ENCODE data around the gene NEK3.
"Not testable (repeated sequence)": the region's sequence is repeated elsewhere in the genome, so short reads cannot be mapped to it uniquely, and the experiment has no call there.

Gene NEK3

DNA sequence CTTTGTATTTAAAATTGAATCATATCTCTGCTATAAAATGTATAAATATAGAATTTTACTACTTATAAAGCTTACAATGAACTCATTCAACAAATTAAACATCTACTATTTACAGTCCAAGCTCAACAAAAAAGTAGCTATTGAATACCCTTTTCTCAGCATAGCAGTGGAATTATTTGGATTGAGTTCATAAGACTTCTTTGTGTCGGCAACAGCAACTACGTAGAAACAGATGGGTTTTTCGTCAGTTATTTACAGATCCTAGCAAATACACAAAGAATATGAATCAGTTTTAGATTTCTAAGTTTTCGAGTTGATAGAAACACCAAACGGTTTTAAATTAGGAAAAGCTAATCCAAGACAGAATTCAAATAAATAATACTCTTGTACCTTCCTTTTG lies 10.4 kb upstream of the NEK3 start:
- DNase-seq (ENCODE audit: low read depth): no peak

DNA sequence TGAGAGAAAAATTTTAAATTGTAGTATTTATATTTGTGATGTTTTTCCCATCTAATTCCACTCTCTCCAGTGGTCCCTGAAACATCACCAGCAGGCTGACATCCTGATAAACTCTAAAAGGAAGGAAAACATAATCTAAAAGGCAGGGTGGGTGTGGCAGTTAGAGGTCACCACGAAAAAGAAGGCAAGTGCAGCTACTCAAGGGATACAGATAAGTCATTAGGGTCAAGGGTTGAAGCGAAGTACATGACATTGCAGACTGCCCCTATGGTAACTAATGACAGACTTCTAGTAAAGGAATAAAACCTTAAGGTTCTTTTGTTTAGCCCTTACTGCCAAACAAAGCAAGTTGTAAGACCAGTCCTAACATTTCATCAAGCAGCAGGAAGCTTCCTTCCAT lies 6.0 kb upstream of the NEK3 start:
- DNase-seq (ENCODE audit: low read depth): no peak

DNA sequence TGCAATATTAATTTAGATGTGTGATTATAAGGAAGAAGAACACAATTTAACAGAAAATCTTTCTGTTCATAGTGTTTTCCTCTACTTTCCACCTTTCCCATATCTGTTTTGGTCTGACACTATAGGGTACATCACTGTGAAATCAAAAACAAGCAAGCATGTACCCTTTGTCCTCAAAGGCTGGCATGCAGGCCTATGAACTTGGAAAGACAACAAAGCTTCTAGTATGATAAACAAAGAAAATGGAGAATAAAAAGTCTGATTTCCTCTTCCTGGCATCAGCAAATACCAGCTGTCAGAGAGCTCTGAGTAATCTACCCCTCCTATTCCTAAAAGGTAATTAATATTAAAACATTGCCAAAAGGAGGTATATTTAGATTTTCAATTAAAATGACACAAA lies 5.6 kb upstream of the NEK3 start:
- no peak for DNase-seq (ENCODE audit: low read depth)

DNA sequence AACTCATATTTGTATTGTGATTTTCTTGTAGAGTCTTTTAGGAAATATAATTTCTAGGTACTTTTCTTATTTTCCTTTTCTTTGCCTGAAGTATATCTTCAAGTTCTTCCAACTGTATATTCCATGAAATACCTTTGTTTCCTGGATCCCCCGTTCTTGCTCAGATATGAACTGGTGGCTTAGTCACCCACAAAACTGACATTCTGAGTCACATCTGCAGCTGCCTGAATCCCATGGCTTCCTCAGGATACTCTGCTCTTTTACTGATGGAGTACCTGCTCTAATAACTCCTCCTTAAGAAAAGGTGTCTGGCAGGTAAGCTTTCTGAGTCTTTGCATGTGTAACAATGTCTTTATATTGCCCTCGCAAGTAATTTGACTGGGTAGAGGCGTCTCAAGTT lies 4.5 kb upstream of the NEK3 start:
- DNase-seq (ENCODE audit: low read depth): not testable (repeated sequence)

DNA sequence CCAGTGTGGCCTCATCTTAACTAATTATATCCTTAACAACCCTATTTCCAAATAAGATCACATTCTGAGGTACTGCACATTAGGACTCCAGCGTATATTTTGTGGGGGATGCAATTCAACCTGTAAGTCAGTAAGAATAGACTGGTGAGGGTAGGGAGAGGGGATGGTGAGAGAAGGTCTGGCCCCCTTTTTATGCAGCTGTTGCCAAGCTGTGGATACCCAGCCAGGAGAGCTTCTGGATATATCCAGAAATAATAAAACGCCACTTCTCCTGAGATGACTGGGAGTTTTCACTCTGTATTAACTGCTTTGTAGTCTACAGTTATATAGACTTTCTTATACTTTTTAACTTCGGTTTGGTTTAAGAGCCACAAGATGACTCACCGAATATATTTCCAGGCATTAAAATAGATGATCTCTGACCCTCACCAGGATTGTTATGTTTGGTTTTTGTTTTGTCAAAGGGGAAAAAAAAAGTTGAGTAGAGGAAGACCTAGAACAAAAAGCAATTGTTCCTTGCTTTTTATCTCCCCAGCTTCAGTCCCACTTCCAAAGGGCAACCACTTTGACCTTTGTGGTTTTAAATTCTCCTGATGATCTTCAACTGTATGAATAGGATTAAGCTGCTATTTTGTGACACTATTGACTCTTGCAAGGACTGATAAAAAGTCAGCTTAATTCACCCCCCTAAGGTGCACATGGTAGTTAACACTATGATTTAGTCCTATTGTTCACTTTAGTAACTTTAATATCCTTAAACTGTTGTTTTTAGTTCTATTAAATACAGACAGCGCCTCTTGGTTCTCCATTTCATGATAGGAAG lies 3.1 kb upstream of the NEK3 start:
- no peak for DNase-seq (ENCODE audit: low read depth)

DNA sequence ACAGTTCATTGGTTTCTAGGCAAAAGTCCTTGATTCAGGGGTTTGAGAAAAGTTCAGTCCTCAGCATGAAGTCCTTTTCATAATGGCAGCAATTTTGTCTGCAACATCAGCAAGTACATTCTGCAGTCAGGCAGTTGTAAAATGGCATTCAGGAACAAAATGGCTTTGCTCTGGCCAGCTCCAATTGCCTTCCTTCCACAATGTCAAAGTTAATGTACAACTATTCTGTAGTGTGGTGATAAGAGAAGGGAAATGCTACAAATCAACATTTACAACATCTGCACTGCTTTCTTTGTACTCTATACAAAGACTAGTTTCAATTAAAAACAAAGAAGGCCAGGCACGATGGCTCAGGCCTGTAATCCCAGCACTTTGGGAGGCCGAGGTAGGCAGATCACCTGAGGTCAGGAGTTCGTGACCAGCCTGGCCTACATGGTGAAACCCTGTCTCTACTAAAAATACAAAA lies 1.8 kb upstream of the NEK3 start:
- no peak for DNase-seq (ENCODE audit: low read depth)

DNA sequence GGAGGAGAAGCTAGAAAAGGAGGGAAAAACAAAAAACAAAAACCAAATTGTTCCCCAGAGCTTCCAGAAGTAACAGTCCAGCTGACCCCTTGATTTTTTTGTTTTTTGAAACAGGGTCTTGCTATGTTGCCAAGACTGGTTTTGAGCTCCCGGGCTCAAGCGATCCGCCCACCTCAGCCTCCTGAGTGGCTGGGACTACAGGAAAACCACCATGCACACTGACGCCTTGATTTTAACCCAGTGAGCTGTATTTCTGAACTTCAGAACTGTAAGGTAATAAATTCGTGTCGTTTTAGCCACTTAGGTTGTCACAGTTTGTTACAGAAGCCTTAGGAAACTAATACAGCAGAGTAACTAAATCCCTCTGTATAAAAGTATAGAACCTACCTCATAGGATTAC lies 1.1 kb upstream of the NEK3 start:
- DNase-seq (ENCODE audit: low read depth): no peak

DNA sequence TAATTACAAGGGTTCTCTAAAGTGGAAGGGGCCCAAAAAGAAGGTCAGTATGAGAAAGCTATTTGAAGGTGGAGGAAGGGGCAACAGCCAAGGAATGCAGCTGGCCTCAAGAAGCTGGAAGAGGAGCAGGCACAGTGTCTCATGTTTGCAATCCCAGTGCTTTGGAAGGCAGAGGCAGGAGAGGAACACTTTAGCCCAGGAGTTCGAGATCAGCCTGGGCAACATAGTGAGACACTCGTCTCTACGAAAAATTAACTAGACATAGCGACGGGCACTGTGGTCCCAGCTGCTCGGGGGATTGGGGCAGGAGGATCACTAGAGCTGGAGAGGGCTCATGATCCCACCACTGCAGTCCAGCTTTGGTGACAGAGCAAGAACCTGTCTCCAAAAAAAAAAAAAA lies 656 bp upstream of the NEK3 start:
- no peak for DNase-seq (ENCODE audit: low read depth)

DNA sequence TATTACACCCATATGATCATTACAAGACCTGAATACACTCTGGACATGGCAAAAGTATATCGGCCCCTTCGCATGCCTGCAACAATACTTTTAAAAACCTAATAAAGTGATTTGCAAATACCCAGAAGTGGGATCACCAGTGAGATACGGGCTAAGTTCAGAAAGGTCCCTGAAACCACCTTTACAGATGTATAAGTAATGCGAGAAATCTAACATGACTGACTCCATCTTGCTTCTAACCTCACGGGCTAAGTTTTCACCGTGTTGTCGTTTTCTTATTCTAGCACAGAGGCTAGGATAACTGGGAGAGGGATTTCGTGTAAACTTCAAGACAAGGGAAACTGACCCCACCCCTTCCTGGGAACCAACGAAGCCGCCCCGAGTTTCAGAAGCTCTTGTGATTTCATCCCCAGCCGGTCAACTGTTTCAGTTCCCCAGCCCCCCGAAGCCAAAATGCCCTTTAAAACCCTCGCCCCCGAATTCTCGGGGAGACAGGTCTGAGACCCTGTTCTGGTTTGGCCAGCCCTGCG lies 703 bp downstream of the NEK3 start:
- no peak for DNase-seq (ENCODE audit: low read depth)

DNA sequence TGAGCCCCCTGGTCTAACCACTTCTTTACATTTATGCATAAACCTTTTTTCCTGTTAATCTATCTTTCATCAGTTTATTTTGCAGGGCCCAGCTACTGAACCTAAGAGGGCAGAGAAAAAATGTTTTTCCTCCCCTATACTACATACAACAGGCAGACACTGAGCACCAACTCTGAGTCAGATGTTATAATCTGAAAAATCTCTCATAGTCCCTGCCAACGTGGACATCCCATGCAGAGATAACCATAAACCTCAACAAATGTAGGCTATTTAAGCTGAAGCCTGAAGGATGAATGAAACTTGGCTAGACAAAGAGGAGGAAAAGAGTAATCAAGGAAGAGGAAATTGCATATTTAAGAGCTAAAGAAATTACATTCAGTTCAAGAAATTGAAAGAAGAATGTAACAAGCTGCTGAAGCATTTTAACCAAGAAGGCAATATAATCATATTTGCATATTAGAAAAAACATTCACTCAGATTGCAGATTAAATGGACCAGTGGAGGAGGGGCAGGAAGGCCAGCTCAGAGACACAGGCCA lies 2.6 kb downstream of the NEK3 start:
- no peak for DNase-seq (ENCODE audit: low read depth)

DNA sequence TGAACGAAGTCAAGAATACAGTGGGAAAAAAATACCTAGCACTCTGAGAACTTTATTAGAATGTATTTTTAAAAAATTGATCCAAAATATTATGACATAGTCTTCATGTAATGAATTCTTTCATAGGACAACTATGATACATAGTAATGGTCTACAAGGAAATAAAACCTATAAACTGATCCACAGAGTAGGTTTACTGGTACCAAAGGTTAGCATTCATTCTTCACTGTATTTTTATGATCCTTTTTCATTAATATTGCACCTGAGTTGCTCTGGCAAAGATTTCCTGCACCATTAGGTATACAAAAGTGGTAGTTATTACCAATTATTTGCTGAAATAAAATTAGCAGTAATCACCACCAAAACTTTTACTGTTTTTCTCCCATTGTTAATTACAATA lies 4.2 kb downstream of the NEK3 start:
- DNase-seq (ENCODE audit: low read depth): no peak

DNA sequence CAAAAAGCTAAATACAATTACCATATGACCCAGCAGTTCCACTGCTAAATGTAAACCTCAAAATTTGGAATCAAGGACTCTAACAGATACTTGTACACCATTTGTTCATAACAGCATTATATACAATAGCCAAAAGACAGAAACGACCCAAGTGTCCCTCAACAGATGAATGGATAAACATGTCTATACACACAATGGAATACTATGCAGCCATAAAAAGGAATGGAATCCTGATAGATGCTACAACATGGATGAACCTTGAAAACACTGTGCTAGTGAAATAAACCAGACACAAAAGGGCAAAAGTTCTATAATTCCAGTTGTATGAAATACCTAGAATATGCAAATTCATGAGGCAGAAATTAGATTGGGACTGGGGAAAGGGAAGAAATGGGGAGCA lies 12.2 kb downstream of the NEK3 start:
- DNase-seq (ENCODE audit: low read depth): no peak

DNA sequence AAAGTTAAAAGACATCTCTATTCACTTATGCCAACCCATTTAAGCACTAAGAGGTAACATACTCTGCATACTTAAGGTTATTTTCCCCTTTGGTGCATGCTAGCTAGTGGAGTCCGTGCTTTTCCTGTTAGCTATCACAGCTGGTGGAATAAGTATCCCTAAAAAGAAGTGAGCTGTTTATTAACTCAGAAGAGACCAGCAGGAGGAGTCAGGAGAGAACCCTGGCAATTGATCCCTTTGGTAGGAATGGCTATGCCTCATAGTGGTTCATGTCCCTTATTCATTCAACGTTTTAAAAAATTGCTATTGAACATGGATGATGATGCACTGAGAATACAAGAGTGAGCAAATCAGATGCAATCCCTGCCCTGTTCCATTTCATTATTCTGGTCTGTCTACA lies 18.1 kb downstream of the NEK3 start:
- DNase-seq (ENCODE audit: low read depth): no peak

DNA sequence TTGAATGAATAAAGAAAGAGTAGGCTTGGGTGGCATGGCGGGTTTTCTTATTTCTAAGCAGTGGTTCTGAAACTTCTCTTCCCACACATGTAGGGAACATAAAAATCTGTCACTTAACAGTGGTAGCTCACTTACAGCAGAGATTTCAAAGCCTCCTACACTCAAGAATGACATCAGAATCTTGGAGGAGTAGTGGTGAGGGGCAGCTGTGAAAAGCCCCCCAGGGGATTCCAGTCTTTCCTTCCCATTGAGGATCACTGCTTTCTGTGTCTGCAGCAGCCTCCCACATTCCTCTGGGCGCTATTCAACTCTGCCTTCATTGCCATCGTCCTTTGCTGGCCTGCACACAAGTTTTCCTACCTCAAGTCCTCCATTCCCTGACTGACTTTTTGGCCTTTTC lies 21.9 kb downstream of the NEK3 start:
- no peak for DNase-seq (ENCODE audit: low read depth)

DNA sequence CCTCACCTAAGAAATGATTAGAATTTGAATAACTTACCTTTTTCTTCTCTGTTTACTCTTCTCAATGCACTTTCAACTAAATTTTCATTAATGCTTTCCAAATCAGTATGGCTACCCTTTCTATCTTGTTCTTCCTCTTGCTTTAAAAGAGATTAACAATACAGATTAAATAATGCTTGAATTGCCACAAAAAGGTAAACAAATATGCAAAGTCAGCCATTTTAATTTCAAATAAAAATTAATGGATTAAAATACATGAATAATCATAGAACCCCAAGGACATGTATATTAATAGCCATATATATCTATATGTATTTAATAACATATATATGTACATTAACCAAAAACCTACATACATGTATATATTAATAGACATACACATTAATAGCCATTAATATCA lies 22.6 kb downstream of the NEK3 start:
- DNase-seq (ENCODE audit: low read depth): no peak

DNA sequence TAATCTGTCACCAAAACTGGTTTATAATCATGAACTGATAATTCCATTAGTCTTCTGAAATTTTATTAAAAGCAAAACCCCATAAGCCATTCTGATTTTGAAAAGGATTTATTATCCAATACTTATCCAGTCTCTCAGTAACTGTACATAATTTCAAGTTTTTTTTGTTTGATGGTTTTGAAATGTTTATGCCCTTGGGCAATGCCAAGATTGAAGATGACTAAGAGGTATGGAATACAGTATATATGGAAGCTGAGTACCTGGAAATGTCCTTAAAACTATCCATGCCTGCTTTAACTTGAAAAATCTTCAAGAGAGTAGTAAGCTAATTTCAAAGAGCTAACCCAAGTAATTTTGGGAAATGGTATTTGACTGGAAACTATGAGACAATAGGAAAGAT lies 28.8 kb downstream of the NEK3 start:
- no peak for DNase-seq (ENCODE audit: low read depth)

DNA sequence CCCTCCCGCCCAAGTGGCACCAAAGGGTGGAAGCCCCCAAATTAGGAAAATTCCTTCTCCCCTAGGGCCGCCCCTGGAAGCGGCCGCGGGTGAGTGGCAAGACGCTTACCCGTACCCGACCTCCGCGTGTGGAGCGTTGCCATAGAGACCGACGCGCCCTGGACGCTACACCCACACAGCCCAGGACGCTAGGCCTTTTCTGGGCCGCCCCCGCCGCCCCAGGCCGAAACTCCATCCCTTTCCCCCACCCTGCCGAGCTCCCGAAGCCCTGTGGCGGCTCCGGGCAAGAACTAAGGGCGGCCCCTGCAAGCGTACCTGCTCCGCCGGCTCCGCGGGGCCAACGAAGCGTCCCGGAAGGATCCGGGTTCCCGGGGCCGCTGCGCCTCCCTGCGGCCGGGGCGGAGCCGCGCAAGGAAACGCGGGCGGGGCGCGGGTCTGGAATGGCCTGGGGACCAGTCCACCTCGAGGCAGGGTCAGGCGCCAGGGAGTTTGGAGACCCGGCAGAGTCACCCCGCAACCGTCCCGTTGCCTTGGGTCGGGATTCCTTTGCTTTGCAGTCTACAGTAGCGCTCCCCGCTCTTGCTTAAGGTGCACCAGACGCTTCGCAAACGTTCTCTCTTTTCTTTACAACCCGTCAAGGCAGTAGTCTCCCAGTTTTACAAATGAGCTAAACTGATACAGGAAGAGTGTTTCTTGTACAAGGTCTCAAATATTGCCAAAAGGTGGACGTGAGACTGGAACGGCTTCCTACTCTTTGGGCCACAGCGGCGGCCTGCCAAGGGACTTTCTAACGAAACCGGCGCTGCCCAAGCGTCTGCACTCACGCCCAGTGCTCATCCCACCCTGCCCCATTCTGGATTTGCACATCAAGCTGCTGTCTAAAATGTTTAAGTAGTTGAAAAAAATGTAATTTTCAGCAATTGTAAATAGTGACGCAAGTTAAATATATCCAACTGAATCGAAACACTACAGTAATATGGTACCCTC lies 30.4 kb downstream of the NEK3 start, which contains the start of gene NEK5:
Gene NEK5 (minus strand): TSS at position 360 of the 987 bp plus-strand sequence. CDS start 1,591 bp downstream, outside the sequence.
- peak; percentile 19 for DNase-seq (ENCODE audit: low read depth)

DNA sequence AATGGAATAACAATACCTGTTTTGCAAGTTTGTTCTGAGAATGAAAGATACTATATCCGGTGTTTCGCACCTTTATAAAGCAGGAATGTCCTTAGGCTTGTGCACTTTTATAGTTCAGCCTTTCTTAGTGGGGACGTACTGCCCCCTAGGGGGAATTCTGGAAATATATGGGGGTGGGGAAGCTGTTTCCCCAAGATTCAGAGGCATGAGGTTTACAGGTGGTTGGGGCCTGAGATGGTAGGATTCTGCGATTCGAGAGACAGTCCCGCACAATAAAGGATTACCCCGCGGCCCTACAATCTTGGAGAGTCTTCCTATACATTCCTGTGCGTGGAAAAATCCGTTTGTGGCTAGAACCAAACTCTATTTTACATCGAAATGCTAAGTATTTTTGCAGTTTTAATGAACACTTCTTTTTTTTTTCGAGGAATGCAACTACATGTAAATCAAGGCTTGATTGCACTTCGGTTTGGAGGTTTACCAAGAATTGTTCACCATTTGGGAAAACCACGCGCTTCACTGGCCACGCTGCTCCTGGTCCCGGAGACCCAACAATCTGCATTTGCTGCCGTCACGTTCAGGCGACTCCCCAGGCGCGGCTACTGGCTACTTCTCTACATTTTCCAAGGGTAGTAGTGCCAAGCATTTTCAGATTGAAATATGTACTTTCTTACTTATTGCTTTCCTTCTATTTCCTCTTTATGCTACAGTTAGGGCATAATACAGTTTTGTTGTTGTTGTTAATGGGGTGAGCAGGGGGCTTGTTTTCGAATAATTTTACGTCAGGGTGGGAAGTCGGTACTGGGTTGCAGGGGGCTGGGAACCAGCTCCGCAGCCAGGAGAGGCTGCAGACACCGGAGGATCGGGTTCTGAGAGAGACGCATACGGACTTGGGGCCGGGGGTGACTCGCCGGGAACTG lies 31.4 kb downstream of the NEK3 start:
- DNase-seq (ENCODE audit: low read depth): no peak

DNA sequence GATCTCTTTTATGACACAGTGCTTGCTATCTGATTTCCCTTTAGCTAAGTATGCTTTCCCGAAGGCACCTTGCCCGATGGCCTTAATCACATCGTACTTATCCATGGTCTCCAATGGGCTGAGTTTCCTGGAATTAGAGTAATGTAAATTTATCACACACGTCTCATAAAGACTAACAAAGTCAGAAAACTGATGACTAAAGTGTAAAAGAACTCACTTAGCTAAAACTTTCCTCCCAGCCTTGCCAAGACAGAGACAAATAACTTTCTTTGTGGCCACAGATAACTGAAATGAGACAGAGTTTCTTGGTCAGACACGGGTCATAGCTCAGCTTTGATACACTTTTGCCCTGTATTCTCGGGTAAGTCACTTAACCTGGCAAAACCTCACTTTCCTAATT lies 32.0 kb downstream of the NEK3 start:
- no peak for DNase-seq (ENCODE audit: low read depth)

DNA sequence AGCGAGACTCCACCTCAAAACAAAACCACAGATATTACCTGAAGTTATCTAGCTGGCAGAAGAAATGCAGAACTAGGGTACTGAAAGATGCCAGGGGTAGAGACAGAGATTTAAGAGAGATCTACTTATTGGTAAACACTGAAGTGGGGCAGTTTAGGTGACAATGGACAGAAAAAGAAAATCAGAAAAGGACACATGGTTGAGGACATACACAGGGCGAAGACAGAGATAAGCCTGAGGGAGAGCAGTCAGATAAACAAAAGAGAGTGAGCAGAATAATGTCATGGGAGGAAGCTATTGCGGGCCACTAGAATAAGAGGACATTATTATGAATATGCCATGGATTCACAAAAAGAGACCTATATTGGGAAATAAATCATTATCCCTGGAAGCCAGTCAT lies 33.9 kb downstream of the NEK3 start:
- no peak for DNase-seq (ENCODE audit: low read depth)

DNA sequence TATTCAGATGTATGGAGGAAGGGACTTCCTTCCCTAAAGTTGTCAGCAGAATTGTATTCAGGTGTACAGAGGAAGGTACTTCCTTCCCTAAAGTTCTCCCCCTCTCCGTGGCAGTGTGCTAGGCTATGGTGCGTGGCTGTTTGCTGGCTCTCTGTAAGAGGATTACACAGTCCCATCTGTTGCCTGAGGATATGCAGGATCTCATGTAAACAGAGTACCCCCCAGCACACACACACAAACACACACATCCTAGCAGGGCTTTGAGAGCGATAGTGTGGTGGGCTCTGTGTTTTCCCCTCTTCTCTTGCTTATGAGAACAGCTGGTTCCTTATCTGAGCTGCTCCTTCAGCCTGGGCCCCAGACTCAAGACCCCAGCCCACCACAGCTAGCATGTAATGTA lies 40.8 kb downstream of the NEK3 start:
- DNase-seq (ENCODE audit: low read depth): no peak
